ENCODE results near the gene ANGPTL7. TPM values are rescaled to one million over a fixed set of nuclear protein-coding genes. Genes with fewer than 3 reads are reported as not detected.
A peak's percentile ranks its signal among the peaks of the same experiment; 100 is the strongest.

ANGPTL7 gene
- polyA plus RNA-seq, result under 1 TPM in 1 of 4 donors, not detected in 3; 0.73 TPM
- long read RNA-seq, donor 1, result 0 reads
- long read RNA-seq, donor 2, result 0 reads
- long read RNA-seq, donor 3, result 0 reads
- long read RNA-seq, donor 4, result 0 reads
- long read RNA-seq, donor 5, result 0 reads
- long read RNA-seq, donor 6, result 0 reads
- long read RNA-seq, donor 7, result 0 reads
- long read RNA-seq, donor 8, result 0 reads
- long read RNA-seq, donor 9, result 0 reads
- long read RNA-seq, donor 10, partial matches to known transcripts, result 0 of 1 reads
- long read RNA-seq, donor 10, other reads (novel, unspliced or antisense), result 0 of 1 reads

GRCh38 chr1:11188858-11189451, at the start of gene ANGPTL7:
TSS of gene ANGPTL7 (plus strand) at chr1:11189355. CDS start at chr1:11189580, 225 bp downstream.
- Histone ChIP-seq H3K4me1 (ENCODE audit: control insufficient read depth in 3 of 3, insufficient read depth in 2 of 3, low read depth in 1 of 3, low read length in 2 of 3) (no peaks in the 10 kb centered on the region), H3K27me3 (ENCODE audit: control insufficient read depth in 3 of 3, insufficient read depth in 3 of 3, low read length in 3 of 3) (no peaks in the 10 kb centered on the region), H3K9me3 (ENCODE audit: control insufficient read depth in 2 of 2, insufficient read depth in 1 of 2, low read depth in 1 of 2, low read length in 1 of 2) (no peaks in the 10 kb centered on the region), H3K4me3 (ENCODE audit: low read depth in 1 of 3, low read length in 3 of 3) (no peak within 1 kb of the TSS), H3K36me3 (ENCODE audit: control insufficient read depth in 3 of 3, insufficient read depth in 2 of 3, low read depth in 1 of 3, low read length in 3 of 3) (peaks cover 11 to 39% (median 13%) of the 10 kb centered on the region in 3 donors), H3K27ac (ENCODE audit: low read depth in 1 of 3, low read length in 2 of 3) (no peak within 1 kb of the TSS)
- 95 to 96% (median 95%) methylated on average over 8 of the region's 8 CpGs for WGBS, 3 donors
- DNase-seq (no peak), FAIRE-seq (no peak)

GRCh38 chr1:11142618-11143391, 46.4 kb upstream of the ANGPTL7 start:
- H3K4me3 ChIP-seq (ENCODE audit: low read depth in 1 of 3, low read length in 3 of 3), result no peak overlapping the region
- DNase-seq (no peak), FAIRE-seq (no peak)
- no peaks in the 10 kb centered on the region for H3K9me3 ChIP-seq (ENCODE audit: control insufficient read depth in 2 of 2, insufficient read depth in 1 of 2, low read depth in 1 of 2, low read length in 1 of 2)
- H3K4me1 ChIP-seq (ENCODE audit: control insufficient read depth in 3 of 3, insufficient read depth in 2 of 3, low read depth in 1 of 3, low read length in 2 of 3), result no peaks in the 10 kb centered on the region
- H3K36me3 ChIP-seq (ENCODE audit: control insufficient read depth in 3 of 3, insufficient read depth in 2 of 3, low read depth in 1 of 3, low read length in 3 of 3), result peaks cover 9 to 42% (median 25%) of the 10 kb centered on the region in 3 donors
- H3K27ac ChIP-seq (ENCODE audit: low read depth in 1 of 3, low read length in 2 of 3), result no peak overlapping the region
- H3K27me3 ChIP-seq (ENCODE audit: control insufficient read depth in 3 of 3, insufficient read depth in 3 of 3, low read length in 3 of 3), result no peaks in the 10 kb centered on the region
- WGBS, 3 donors, result 91 to 98% (median 94%) methylated on average over 4 of the region's 4 CpGs

GRCh38 chr1:11143401-11143800, 45.8 kb upstream of the ANGPTL7 start:
- Histone ChIP-seq H3K9me3 (ENCODE audit: control insufficient read depth in 2 of 2, insufficient read depth in 1 of 2, low read depth in 1 of 2, low read length in 1 of 2) (no peaks in the 10 kb centered on the region), H3K27me3 (ENCODE audit: control insufficient read depth in 3 of 3, insufficient read depth in 3 of 3, low read length in 3 of 3) (no peaks in the 10 kb centered on the region), H3K4me1 (ENCODE audit: control insufficient read depth in 3 of 3, insufficient read depth in 2 of 3, low read depth in 1 of 3, low read length in 2 of 3) (no peaks in the 10 kb centered on the region), H3K4me3 (ENCODE audit: low read depth in 1 of 3, low read length in 3 of 3) (no peak overlapping the region), H3K27ac (ENCODE audit: low read depth in 1 of 3, low read length in 2 of 3) (no peak overlapping the region), H3K36me3 (ENCODE audit: control insufficient read depth in 3 of 3, insufficient read depth in 2 of 3, low read depth in 1 of 3, low read length in 3 of 3) (peaks cover 10 to 40% (median 24%) of the 10 kb centered on the region in 3 donors)
- FAIRE-seq (no peak), DNase-seq (no peak)
- WGBS, 3 donors, result 94 to 98% (median 96%) methylated on average over 5 of the region's 5 CpGs

GRCh38 chr1:11143907-11144306, 45.2 kb upstream of the ANGPTL7 start:
- Histone ChIP-seq H3K27me3 (ENCODE audit: control insufficient read depth in 3 of 3, insufficient read depth in 3 of 3, low read length in 3 of 3) (no peaks in the 10 kb centered on the region), H3K4me1 (ENCODE audit: control insufficient read depth in 3 of 3, insufficient read depth in 2 of 3, low read depth in 1 of 3, low read length in 2 of 3) (no peaks in the 10 kb centered on the region), H3K27ac (ENCODE audit: low read depth in 1 of 3, low read length in 2 of 3) (no peak overlapping the region), H3K4me3 (ENCODE audit: low read depth in 1 of 3, low read length in 3 of 3) (no peak overlapping the region), H3K9me3 (ENCODE audit: control insufficient read depth in 2 of 2, insufficient read depth in 1 of 2, low read depth in 1 of 2, low read length in 1 of 2) (no peaks in the 10 kb centered on the region), H3K36me3 (ENCODE audit: control insufficient read depth in 3 of 3, insufficient read depth in 2 of 3, low read depth in 1 of 3, low read length in 3 of 3) (peaks cover 11 to 41% (median 25%) of the 10 kb centered on the region in 3 donors)
- WGBS, 3 donors, result 74 to 95% (median 87%) methylated on average over 2 of the region's 2 CpGs
- no peak for DNase-seq
- FAIRE-seq, result no peak

- WGBS, 3 donors, result 80 to 86% (median 85%) methylated on average over 12 of the region's 12 CpGs
- Histone ChIP-seq H3K4me3 (ENCODE audit: low read depth in 1 of 3, low read length in 3 of 3) (no peak overlapping the region), H3K4me1 (ENCODE audit: control insufficient read depth in 3 of 3, insufficient read depth in 2 of 3, low read depth in 1 of 3, low read length in 2 of 3) (no peaks in the 10 kb centered on the region), H3K27me3 (ENCODE audit: control insufficient read depth in 3 of 3, insufficient read depth in 3 of 3, low read length in 3 of 3) (no peaks in the 10 kb centered on the region), H3K9me3 (ENCODE audit: control insufficient read depth in 2 of 2, insufficient read depth in 1 of 2, low read depth in 1 of 2, low read length in 1 of 2) (no peaks in the 10 kb centered on the region), H3K36me3 (ENCODE audit: control insufficient read depth in 3 of 3, insufficient read depth in 2 of 3, low read depth in 1 of 3, low read length in 3 of 3) (peaks cover 15 to 34% (median 28%) of the 10 kb centered on the region in 3 donors), H3K27ac (ENCODE audit: low read depth in 1 of 3, low read length in 2 of 3) (no peak overlapping the region)
- DNase-seq, result no peak
- no peak for FAIRE-seq
Observed at GRCh38 chr1:11144570-11145256, 44.4 kb upstream of the ANGPTL7 start.

- H3K4me3 ChIP-seq (ENCODE audit: low read depth in 1 of 3, low read length in 3 of 3), result no peak overlapping the region
- 91 to 92% (median 92%) methylated on average over 6 of the region's 6 CpGs for WGBS, 3 donors
- no peak for FAIRE-seq
- no peaks in the 10 kb centered on the region for H3K4me1 ChIP-seq (ENCODE audit: control insufficient read depth in 3 of 3, insufficient read depth in 2 of 3, low read depth in 1 of 3, low read length in 2 of 3)
- DNase-seq, result no peak
- H3K27ac ChIP-seq (ENCODE audit: low read depth in 1 of 3, low read length in 2 of 3), result no peak overlapping the region
- H3K36me3 ChIP-seq (ENCODE audit: control insufficient read depth in 3 of 3, insufficient read depth in 2 of 3, low read depth in 1 of 3, low read length in 3 of 3), result peaks cover 15 to 31% (median 28%) of the 10 kb centered on the region in 3 donors
- H3K27me3 ChIP-seq (ENCODE audit: control insufficient read depth in 3 of 3, insufficient read depth in 3 of 3, low read length in 3 of 3), result no peaks in the 10 kb centered on the region
- H3K9me3 ChIP-seq (ENCODE audit: control insufficient read depth in 2 of 2, insufficient read depth in 1 of 2, low read depth in 1 of 2, low read length in 1 of 2), result no peaks in the 10 kb centered on the region
Observed at GRCh38 chr1:11145741-11146140, 43.4 kb upstream of the ANGPTL7 start.

- Histone ChIP-seq H3K27ac (ENCODE audit: low read depth in 1 of 3, low read length in 2 of 3) (no peak overlapping the region), H3K27me3 (ENCODE audit: control insufficient read depth in 3 of 3, insufficient read depth in 3 of 3, low read length in 3 of 3) (no peaks in the 10 kb centered on the region), H3K9me3 (ENCODE audit: control insufficient read depth in 2 of 2, insufficient read depth in 1 of 2, low read depth in 1 of 2, low read length in 1 of 2) (no peaks in the 10 kb centered on the region), H3K36me3 (ENCODE audit: control insufficient read depth in 3 of 3, insufficient read depth in 2 of 3, low read depth in 1 of 3, low read length in 3 of 3) (peaks cover 15 to 32% (median 28%) of the 10 kb centered on the region in 3 donors), H3K4me3 (ENCODE audit: low read depth in 1 of 3, low read length in 3 of 3) (no peak overlapping the region), H3K4me1 (ENCODE audit: control insufficient read depth in 3 of 3, insufficient read depth in 2 of 3, low read depth in 1 of 3, low read length in 2 of 3) (no peaks in the 10 kb centered on the region)
- WGBS, 3 donors, result 84 to 96% (median 95%) methylated on average over 4 of the region's 4 CpGs
- no peak for DNase-seq
- FAIRE-seq, result no peak
Observed at GRCh38 chr1:11147197-11147770, 41.9 kb upstream of the ANGPTL7 start.

- no peak for FAIRE-seq
- Histone ChIP-seq H3K27me3 (ENCODE audit: control insufficient read depth in 3 of 3, insufficient read depth in 3 of 3, low read length in 3 of 3) (no peaks in the 10 kb centered on the region), H3K4me3 (ENCODE audit: low read depth in 1 of 3, low read length in 3 of 3) (no peak overlapping the region), H3K36me3 (ENCODE audit: control insufficient read depth in 3 of 3, insufficient read depth in 2 of 3, low read depth in 1 of 3, low read length in 3 of 3) (peaks cover 18 to 24% (median 22%) of the 10 kb centered on the region in 3 donors), H3K27ac (ENCODE audit: low read depth in 1 of 3, low read length in 2 of 3) (no peak overlapping the region), H3K4me1 (ENCODE audit: control insufficient read depth in 3 of 3, insufficient read depth in 2 of 3, low read depth in 1 of 3, low read length in 2 of 3) (no peaks in the 10 kb centered on the region), H3K9me3 (ENCODE audit: control insufficient read depth in 2 of 2, insufficient read depth in 1 of 2, low read depth in 1 of 2, low read length in 1 of 2) (no peaks in the 10 kb centered on the region)
- 70 to 91% (median 88%) methylated on average over 3 of the region's 3 CpGs for WGBS, 3 donors
- DNase-seq, result peak in 1 of 2 donors; percentile 5
Observed at GRCh38 chr1:11150326-11150725, 38.8 kb upstream of the ANGPTL7 start.
